Stimulated activated CD8-positive, alpha-beta memory T cell treated with anti-CD3 and anti-CD28 coated beads, Interleukin-12 subunit alpha, Interleukin-12 subunit beta, amount 100 ng/mL, for 24 hours (primary cell): Measurements from ENCODE around the gene SLC25A29.
"Not testable (repeated sequence)": the region's sequence is repeated elsewhere in the genome, so short reads cannot be mapped to it uniquely, and the experiment has no call there.

ENCODE experiments used
- DNase-seq: peaks from one replicate; pipeline ENCODE4 v3.0.0-alpha.2; 2020; ENCODE audit errors: extremely low read depth

The SLC25A29 gene

GRCh38 chr14:100312110-100312876, 6.0 kb upstream of the SLC25A29 start:
- DNase-seq = not testable (repeated sequence)

- no peak for DNase-seq
Measured at GRCh38 chr14:100309028-100309737, 2.9 kb upstream of the SLC25A29 start.

- not testable (repeated sequence) for DNase-seq
Measured at GRCh38 chr14:100308427-100308792, 2.2 kb upstream of the SLC25A29 start.

DNA sequence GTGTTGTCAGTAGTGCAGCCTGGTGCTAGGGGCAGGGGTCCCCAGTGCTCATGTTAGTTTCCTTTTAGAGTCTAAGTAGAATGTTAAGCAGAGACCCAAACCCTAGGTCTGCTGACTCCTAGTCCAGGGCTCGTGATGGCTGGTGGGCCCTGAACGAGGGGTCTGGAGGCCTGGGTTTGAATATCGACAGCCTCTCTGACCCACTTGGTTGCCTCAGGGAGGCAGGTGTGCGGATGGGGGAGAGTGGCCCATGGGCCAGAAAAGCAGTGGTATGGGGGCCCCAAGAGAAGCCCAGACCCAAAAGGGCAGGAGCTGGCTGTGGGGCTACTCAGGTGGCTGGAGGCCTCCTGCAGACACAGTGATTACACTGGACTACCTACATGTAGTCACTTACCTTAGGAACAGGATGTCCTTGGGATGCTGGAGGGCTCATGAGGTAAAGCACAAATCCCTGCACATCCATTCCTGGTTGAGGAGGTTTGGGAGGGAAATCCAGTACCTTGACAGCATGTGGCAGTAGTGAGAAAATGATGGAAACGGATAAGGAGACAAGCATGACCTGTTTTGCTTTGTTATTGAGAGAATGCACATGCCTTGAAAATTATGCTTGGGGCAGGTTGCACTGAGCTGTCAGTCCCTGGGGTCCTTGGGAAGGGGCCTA, 1.7 kb upstream of the SLC25A29 start:
- no peak for DNase-seq

- no peak for DNase-seq
Measured at GRCh38 chr14:100306998-100307765, 938 bp upstream of the SLC25A29 start.

GRCh38 chr14:100305324-100306100, 732 bp downstream of the SLC25A29 start:
- no peak for DNase-seq

- DNase-seq = no peak
Measured at GRCh38 chr14:100304825-100305323, 1.4 kb downstream of the SLC25A29 start.

DNA sequence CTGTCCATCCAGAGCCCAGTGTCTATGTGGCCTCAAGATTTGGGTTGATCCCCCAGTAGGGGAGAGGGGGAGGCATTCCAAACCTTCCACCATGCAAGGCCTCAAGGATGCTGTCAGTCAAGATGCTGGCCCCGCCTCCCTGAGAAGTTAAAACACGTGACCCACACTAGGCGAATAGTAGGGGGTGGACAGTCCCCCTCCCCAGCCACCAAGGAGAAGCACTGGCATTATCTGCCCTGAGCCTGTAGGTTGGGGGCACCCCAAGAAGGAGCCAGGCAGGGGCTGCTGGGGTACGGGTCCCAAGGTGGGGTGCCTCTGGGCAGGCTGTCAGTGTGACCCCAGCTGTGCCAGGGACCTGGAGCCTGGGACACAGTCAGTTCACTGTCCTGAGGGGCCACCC, 2.3 kb downstream of the SLC25A29 start:
- DNase-seq = no peak

GRCh38 chr14:100303179-100303578, 3.1 kb downstream of the SLC25A29 start:
- no peak for DNase-seq

DNA sequence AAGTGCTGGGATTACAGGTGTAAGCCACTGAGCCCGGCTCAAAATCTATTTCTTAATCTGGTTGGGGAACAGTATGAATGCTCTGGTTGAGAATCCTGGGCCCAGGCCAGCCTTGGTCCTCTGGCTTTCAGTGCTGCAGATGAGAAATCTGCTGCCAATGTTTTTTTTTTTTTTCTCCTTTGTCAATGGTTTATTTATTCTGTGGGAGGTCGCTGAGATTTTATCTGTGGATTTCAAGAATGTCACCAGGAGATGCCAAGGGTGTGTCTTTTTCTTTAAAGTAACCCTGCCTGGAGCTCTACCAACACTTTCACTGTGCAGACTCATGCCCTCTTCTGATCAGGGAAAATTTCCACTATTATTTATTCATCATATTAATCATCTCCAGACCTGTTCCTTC, 3.6 kb downstream of the SLC25A29 start:
- no peak for DNase-seq

DNA sequence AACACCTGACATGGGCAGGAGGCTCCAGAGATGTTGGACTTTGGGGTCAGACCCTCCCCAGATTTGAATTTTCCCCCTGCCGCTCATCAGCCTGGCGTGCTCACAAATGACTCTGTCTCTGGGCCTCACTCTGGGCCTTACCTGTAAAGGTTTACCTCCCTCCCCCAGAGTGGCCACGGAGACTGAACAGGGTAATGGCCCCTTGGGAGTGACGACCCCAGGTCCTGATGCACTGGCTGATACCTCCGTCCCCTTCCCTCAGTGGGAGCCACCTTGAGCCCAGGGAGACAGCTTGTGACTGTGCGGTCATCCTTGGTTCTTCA, 7.0 kb downstream of the SLC25A29 start:
- no peak for DNase-seq

DNA sequence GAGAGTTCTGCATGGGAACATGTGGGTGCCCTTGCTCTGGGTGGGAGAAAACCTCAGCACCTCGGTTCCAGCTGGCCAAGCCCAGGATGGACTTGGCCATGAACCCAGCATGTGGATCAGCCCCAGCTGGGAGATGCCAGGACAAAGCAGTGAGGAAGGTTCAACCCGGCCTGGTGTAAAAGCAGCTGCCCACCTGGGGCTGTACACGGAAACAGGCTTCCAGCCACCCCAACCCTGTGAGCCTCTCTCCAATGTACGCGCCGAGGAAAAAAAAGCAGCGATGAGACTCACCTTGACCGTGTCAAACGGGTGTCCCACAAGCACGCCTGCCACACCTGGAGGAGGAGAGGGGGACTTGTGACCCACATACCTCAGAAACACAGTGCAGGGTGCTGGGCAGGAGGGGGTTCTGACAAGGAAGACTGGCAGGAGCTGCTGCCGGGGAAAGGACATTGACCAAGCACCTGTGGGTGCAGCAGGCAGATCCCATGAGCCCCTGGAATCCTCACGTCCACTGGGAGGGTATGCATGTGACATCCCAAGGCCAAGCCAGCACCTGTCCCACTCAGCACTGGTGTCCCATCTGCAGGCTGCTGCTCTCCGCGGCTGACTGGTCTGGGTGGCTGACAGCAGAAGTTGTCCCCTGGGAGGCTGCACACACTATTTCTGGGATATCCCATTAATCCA, 7.5 kb downstream of the SLC25A29 start:
- no peak for DNase-seq

DNA sequence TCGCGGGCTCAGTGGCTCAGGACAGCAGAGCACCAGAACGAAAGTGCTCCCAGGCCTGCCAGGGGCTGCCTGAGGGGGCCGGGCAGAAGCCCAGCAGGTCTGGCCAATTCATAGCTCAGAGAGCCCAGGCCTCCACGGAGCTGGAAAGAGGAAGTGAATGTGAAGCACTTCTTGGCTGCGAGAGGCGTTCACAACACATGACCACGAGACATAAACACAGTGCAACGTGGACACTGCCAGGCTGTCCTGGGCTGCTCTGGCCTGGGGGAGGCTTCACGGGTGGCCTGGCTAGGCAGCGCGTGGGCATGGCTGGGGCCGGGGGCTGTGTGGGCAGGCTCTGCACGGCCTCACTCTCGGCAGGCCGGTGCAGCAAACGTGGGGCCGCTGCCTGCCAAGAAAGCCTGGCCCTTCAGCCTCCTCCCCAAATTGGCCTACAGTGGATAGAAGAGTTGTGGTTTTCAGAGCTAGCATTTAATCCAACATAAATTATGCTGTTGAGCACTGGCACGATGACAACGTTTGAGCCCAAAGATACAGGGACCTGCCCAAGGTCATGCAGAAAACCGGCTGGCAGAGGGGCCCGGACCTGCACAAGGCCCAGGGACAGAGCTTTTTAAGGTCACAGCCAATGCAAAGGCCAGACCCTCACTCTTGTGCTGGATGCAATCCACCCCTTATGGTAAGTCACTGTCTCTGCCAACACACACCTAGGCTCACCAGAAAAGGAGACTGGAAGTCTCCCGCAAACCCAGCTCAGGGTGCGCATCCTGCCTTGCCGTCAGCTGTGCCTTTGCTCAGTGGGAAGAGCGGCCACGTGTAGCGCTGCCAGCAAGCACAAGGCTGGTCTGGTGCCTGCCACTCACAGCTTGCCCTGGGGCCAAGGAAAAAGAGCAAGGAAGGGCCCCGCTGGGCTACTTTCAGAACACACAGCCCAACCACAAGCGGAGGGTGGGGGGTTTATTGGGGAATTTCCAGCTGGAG, 8.6 kb downstream of the SLC25A29 start:
- no peak for DNase-seq

GRCh38 chr14:100296729-100297128, 9.5 kb downstream of the SLC25A29 start:
- DNase-seq = not testable (repeated sequence)

DNA sequence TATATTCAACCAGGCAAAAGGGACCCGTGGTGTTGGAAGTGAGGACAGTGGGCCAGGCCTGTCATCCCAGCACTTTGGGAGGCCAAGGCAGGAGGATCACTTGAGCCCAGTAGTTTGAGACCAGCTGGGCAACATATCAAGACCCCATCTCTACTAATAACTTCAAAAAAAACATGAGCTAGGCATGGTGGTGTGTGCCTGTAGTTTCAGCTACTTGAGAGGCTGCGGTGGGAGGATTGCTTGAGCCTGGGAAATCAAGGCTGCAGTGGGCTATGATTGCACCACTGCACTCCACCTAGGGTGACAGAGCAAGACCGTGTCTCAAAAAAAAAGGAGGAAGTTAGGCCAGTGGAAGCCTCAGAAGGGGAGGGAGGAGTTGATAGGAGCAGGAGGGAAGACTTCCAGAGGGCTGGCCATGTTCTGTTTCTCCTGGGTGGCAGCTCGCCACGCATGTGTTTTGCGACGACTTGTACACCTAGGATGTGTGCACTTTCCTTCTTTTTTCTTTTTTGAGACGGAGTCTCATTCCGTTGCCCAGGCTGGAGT, 10.1 kb downstream of the SLC25A29 start:
- no peak for DNase-seq

- no peak for DNase-seq
Measured at GRCh38 chr14:100295376-100296105, 10.7 kb downstream of the SLC25A29 start.

- no peak for DNase-seq
Measured at GRCh38 chr14:100294963-100295330, 11.3 kb downstream of the SLC25A29 start.

- DNase-seq = no peak
Measured at GRCh38 chr14:100294213-100294962, 11.9 kb downstream of the SLC25A29 start.
